GM23248 (cell line): ENCODE measurements around the gene IL7R. TPM values are rescaled to one million over a fixed set of nuclear protein-coding genes. Genes with fewer than 3 reads are reported as not detected.

Experiments
- DNase-seq: peaks from one replicate; pipeline ENCODE4 v3.0.0-alpha.2; 2015
- H2AFZ ChIP-seq: fragments of 200-600 bp; sonication (generic); 2 replicates; pipeline ENCODE4 v1.6.1; 2016; ENCODE audit warnings: antibody characterized with exemption
- H3F3A ChIP-seq: fragments of 200-600 bp; sonication (generic); 2 replicates; pipeline ENCODE4 v1.6.1; 2016; ENCODE audit warnings: mild to moderate bottlenecking, antibody characterized with exemption, mixed run types; ENCODE audit not compliant: insufficient read depth
- H3K27ac ChIP-seq: fragments of 200-600 bp; sonication (generic); 2 replicates; pipeline ENCODE4 v1.5.1; 2016; ENCODE audit warnings: mild to moderate bottlenecking
- H3K27me3 ChIP-seq: fragments of 200-600 bp; sonication (generic); replicated peaks from 2 replicates; pipeline ENCODE4 v1.6.1; 2016; ENCODE audit warnings: mild to moderate bottlenecking; ENCODE audit not compliant: insufficient read depth
- H3K36me3 ChIP-seq: fragments of 200-600 bp; sonication (generic); 2 replicates; pipeline ENCODE4 v1.6.1; 2016; ENCODE audit warnings: low read depth, mild to moderate bottlenecking
- H3K4me1 ChIP-seq: fragments of 200-600 bp; sonication (generic); 2 replicates; pipeline ENCODE4 v1.6.1; 2016; ENCODE audit warnings: mild to moderate bottlenecking; ENCODE audit not compliant: insufficient read depth
- H3K4me2 ChIP-seq: fragments of 200-600 bp; sonication (generic); one replicate; pipeline ENCODE4 v1.6.1; 2016; ENCODE audit warnings: mild to moderate bottlenecking; ENCODE audit not compliant: unreplicated experiment
- H3K4me3 ChIP-seq: fragments of 200-600 bp; sonication (generic); 2 replicates; pipeline ENCODE4 v1.5.1; 2016; ENCODE audit warnings: mild to moderate bottlenecking
- H3K79me2 ChIP-seq: fragments of 200-600 bp; sonication (generic); 2 replicates; pipeline ENCODE4 v1.6.1; 2016; ENCODE audit warnings: mild to moderate bottlenecking; ENCODE audit not compliant: insufficient read depth
- H3K9ac ChIP-seq: fragments of 200-600 bp; sonication (generic); 2 replicates; pipeline ENCODE4 v1.6.1; 2016; ENCODE audit warnings: mild to moderate bottlenecking
- H3K9me2 ChIP-seq: fragments of 200-600 bp; sonication (generic); 2 replicates; pipeline ENCODE4 v1.6.1; 2016; ENCODE audit warnings: mixed run types, mild to moderate bottlenecking, moderate library complexity; ENCODE audit not compliant: insufficient read depth
- H3K9me3 ChIP-seq: fragments of 200-600 bp; sonication (generic); one replicate; pipeline ENCODE4 v1.6.1; 2017; ENCODE audit warnings: low read depth
- H4K20me1 ChIP-seq: fragments of 200-600 bp; sonication (generic); 2 replicates; pipeline ENCODE4 v1.6.0; 2016; ENCODE audit not compliant: insufficient read depth
- EZH2 ChIP-seq: fragments of 200-600 bp; sonication (generic); IDR thresholded peaks from 2 replicates; pipeline ENCODE4 v1.6.1; 2018; ENCODE audit warnings: antibody characterized with exemption, mild to moderate bottlenecking; ENCODE audit not compliant: insufficient read depth, poor library complexity, severe bottlenecking
- EZH2phosphoT487 ChIP-seq: fragments of 200-600 bp; sonication (generic); IDR thresholded peaks from 2 replicates; pipeline ENCODE4 v1.6.1; 2018; ENCODE audit warnings: antibody characterized with exemption, moderate library complexity, mild to moderate bottlenecking, low read depth; ENCODE audit not compliant: insufficient read depth
- WGBS, 2 experiments: methylation state at CpG; one replicate each; pipeline ENCODE4 v1.1.6; 2015 to 2017; ENCODE audit warnings: low lambda C conversion rate in 2 of 2, low coverage in 1 of 2; ENCODE audit errors: missing lambda C conversion rate in 2 of 2; 5-methylcytosine and 5-hydroxymethylcytosine counted together
- in situ Hi-C: fragments of 300-500 bp; cut with MboI; formaldehyde crosslinking; loops from 2 replicates; pipeline ENCODE4 v1.15.0; 2020
- polyA plus RNA-seq: library from polyadenylated mRNA; unstranded; fragments of >200 nt; fragmentation: Nextera tagmentation; extraction: Ambion mirVana; gene quantifications from 2 replicates; pipeline ENCODE4 v1.2.1, GENCODE V29; 2016
- total RNA-seq: library from RNA; depleted of rRNA; stranded (reverse); fragments of >200 nt; shearing (Covaris generic); gene quantifications from 2 replicates; pipeline ENCODE4 v1.2.3, GENCODE V29; 2014

The IL7R gene
- total and polyA plus RNA-seq, 2 experiments from 2014 or later: 10.9 to 16.9 TPM

DNA sequence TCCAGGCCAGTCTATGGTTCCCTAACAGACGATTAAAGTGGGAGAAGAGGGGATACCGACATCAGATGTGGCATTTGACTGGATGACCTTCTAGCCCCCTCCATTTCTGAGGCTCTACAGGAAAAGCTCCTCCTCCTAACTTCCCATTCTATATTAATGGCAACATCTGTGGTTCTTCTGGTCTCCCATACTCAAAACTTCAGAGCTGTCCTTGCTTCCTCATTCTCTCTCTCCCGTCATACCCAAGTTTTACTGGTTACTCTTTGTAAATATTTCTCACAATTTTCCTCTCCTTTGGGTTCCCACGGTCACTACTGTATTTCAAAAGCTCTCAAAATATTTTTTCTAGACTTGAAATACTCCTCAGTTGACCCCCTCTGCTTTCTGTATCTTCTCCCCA lies 36.0 kb upstream of the IL7R start:
- Histone ChIP-seq H3K27ac (no peak overlapping the region), H3K9me2 (no peaks in the 10 kb centered on the region), H3K9me3 (no peaks in the 10 kb centered on the region), H3F3A (no peaks in the 10 kb centered on the region), H3K9ac (no peak overlapping the region), H3K4me3 (no peak overlapping the region), H3K36me3 (no peaks in the 10 kb centered on the region), H3K27me3 (no peaks in the 10 kb centered on the region), H3K4me1 (no peaks in the 10 kb centered on the region), H3K4me2 (no peak overlapping the region), H2AFZ (no peak overlapping the region), H3K79me2 (no peaks in the 10 kb centered on the region), H4K20me1 (no peaks in the 10 kb centered on the region)
- TF ChIP-seq EZH2phosphoT487 (no peak), EZH2 (no peak)
- 74 to 75% methylated on average over 4 of the region's 4 CpGs for WGBS, 2 experiments
- in situ Hi-C loops: no loop called here
- DNase-seq: no peak

- DNase-seq: no peak
- no peaks in the 10 kb centered on the region for H3K79me2 ChIP-seq
- no peaks in the 10 kb centered on the region for H3K4me1 ChIP-seq
- no peak overlapping the region for H3K9ac ChIP-seq
- H3K4me3 ChIP-seq: no peak overlapping the region
- H4K20me1 ChIP-seq: no peaks in the 10 kb centered on the region
- no peaks in the 10 kb centered on the region for H3F3A ChIP-seq
- H2AFZ ChIP-seq: no peak overlapping the region
- H3K9me2 ChIP-seq: no peaks in the 10 kb centered on the region
- H3K27me3 ChIP-seq: no peaks in the 10 kb centered on the region
- TF ChIP-seq EZH2phosphoT487 (no peak), EZH2 (no peak)
- 60 to 66% methylated on average over 2 of the region's 2 CpGs for WGBS, 2 experiments
- no peak overlapping the region for H3K4me2 ChIP-seq
- no peak overlapping the region for H3K27ac ChIP-seq
- no peaks in the 10 kb centered on the region for H3K9me3 ChIP-seq
- H3K36me3 ChIP-seq: no peaks in the 10 kb centered on the region
- in situ Hi-C loops: no loop called here
Measured at GRCh38 chr5:35821513-35821912, 35.2 kb upstream of the IL7R start.

GRCh38 chr5:35822511-35822910 lies 34.2 kb upstream of the IL7R start:
- Histone ChIP-seq H3K36me3 (no peaks in the 10 kb centered on the region), H3K4me1 (no peaks in the 10 kb centered on the region), H3K9ac (no peak overlapping the region), H3K4me2 (no peak overlapping the region), H4K20me1 (no peaks in the 10 kb centered on the region), H3K9me2 (no peaks in the 10 kb centered on the region), H2AFZ (no peak overlapping the region), H3K27me3 (no peaks in the 10 kb centered on the region), H3K4me3 (no peak overlapping the region), H3F3A (no peaks in the 10 kb centered on the region), H3K79me2 (no peaks in the 10 kb centered on the region), H3K9me3 (no peaks in the 10 kb centered on the region), H3K27ac (no peak overlapping the region)
- no peak for TF ChIP-seq EZH2phosphoT487
- no peak for TF ChIP-seq EZH2
- in situ Hi-C loops: no loop called here
- DNase-seq: no peak
- 72 to 73% methylated on average over 8 of the region's 8 CpGs for WGBS, 2 experiments

- WGBS, 2 experiments: 58 to 64% methylated on average over 7 of the region's 7 CpGs
- in situ Hi-C loops: no loop called here
- H3K4me1 ChIP-seq: no peaks in the 10 kb centered on the region
Measured at GRCh38 chr5:35823347-35824098, 33.2 kb upstream of the IL7R start.

More at GRCh38 chr5:35823347-35824098, 33.2 kb upstream of the IL7R start:
- H2AFZ ChIP-seq: no peak overlapping the region
- H3K79me2 ChIP-seq: no peaks in the 10 kb centered on the region
- H3K9ac ChIP-seq: no peak overlapping the region
- no peaks in the 10 kb centered on the region for H3K36me3 ChIP-seq
- H3K9me2 ChIP-seq: no peaks in the 10 kb centered on the region
- H3F3A ChIP-seq: no peaks in the 10 kb centered on the region
- H3K27ac ChIP-seq: no peak overlapping the region
- no peaks in the 10 kb centered on the region for H4K20me1 ChIP-seq
- no peaks in the 10 kb centered on the region for H3K27me3 ChIP-seq
- TF ChIP-seq EZH2: no peak
- no peak for TF ChIP-seq EZH2phosphoT487
- H3K4me2 ChIP-seq: no peak overlapping the region
- no peak overlapping the region for H3K4me3 ChIP-seq
- DNase-seq: no peak
- H3K9me3 ChIP-seq: no peaks in the 10 kb centered on the region
